K562 (cell line): Measurements from ENCODE around the gene ATRN.

Experiments used
- BRF2 ChIP-seq: IDR thresholded peaks from 3 replicates; pipeline ENCODE4 v1.6.1; 2011; ENCODE audit warnings: borderline replicate concordance, mild to moderate bottlenecking; ENCODE audit not compliant: insufficient read length, insufficient read depth
- CHCHD3 ChIP-seq: fragments of 250-450 bp; sonication (Bioruptor Pico); IDR thresholded peaks from 2 replicates; pipeline ENCODE4 v2.1.2; 2022; ENCODE audit warnings: mild to moderate bottlenecking
- DACH1 ChIP-seq: fragments of 450-650 bp; IDR thresholded peaks from 2 replicates; pipeline ENCODE4 v1.6.1; 2018; ENCODE audit not compliant: partially characterized antibody
- HCFC1 ChIP-seq: IDR thresholded peaks from 2 replicates; pipeline ENCODE4 v1.6.1; 2012; ENCODE audit warnings: low read depth, low read length, improper control_type of control experiment
- JUN ChIP-seq, 2 experiments: sonication (generic) in 1 of 2; formaldehyde crosslinking in 1 of 2; IDR thresholded peaks; 2 replicates each; pipeline versions ENCODE4 v1.6.1 to v1.8.0; 2012 to 2022; ENCODE audit warnings: borderline replicate concordance in 2 of 2, mild to moderate bottlenecking in 2 of 2, improper control_type of control experiment in 1 of 2, low read depth in 1 of 2, low read length in 1 of 2, missing genetic modification reagents in 1 of 2
- KDM4B ChIP-seq, 2 experiments: fragments of 450-650 bp in 1 of 2; sonication (generic) in 1 of 2; IDR thresholded peaks; 2 replicates each; pipeline ENCODE4 v1.6.1; 2016 to 2017; ENCODE audit warnings: borderline replicate concordance in 2 of 2, antibody characterized with exemption in 1 of 2, low read depth in 1 of 2, mild to moderate bottlenecking in 1 of 2
- MXI1 ChIP-seq: IDR thresholded peaks from 2 replicates; pipeline ENCODE4 v1.6.1; 2011; ENCODE audit warnings: low read depth, mild to moderate bottlenecking, improper control_type of control experiment, low read length
- NFE2L1 ChIP-seq: fragments of 450-650 bp; IDR thresholded peaks from 2 replicates; pipeline ENCODE4 v1.6.1; 2016; ENCODE audit warnings: missing genetic modification characterization, low read depth, mild to moderate bottlenecking, missing compliant biosample characterization, moderate library complexity, borderline replicate concordance
- NUFIP1 ChIP-seq: fragments of 450-650 bp; IDR thresholded peaks from 2 replicates; pipeline ENCODE4 v1.6.1; 2018; ENCODE audit not compliant: partially characterized antibody
- SP2 ChIP-seq: IDR thresholded peaks from 2 replicates; pipeline ENCODE4 v1.6.1; 2011; ENCODE audit warnings: mild to moderate bottlenecking, low read depth, low read length, moderate library complexity; ENCODE audit not compliant: poor library complexity, severe bottlenecking; ENCODE audit errors: extremely low read depth
- SREBF2 ChIP-seq: sonication (generic); formaldehyde crosslinking; IDR thresholded peaks from 2 replicates; pipeline ENCODE4 v1.4.0; 2020; ENCODE audit warnings: mild to moderate bottlenecking, missing genetic modification reagents

- TF ChIP-seq JUN (IDR thresholded peaks at IDR 0.05; ENCODE audit: borderline replicate concordance, low read depth, low read length) (no peak), JUN (CRISPR knock-in tag; IDR thresholded peaks at IDR 0.05; ENCODE audit: borderline replicate concordance) (no peak), KDM4B (IDR thresholded peaks at IDR 0.05; ENCODE audit: borderline replicate concordance in 2 of 2, low read depth in 1 of 2) (no peak), HCFC1 (no peak), DACH1 (no peak), NUFIP1 (no peak), CHCHD3 (CRISPR knock-in tag) (no peak), BRF2 (no peak), NFE2L1 (tag) (no peak), MXI1 (no peak), SP2 (no peak), SREBF2 (no peak)
Measured at GRCh38 chr20:3696745-3697587, 226.1 kb downstream of the ATRN start.
